ENCODE results near the gene PTBP3. TPM values are rescaled to one million over a fixed set of nuclear protein-coding genes. Genes with fewer than 3 reads are reported as not detected.

PTBP3 gene
- total RNA-seq, 2 donors from 2014 or later = 117 to 126 TPM

GRCh38 chr9:112188884-112189283 is 144.5 kb downstream of the PTBP3 start:
- intact Hi-C loops (cut with DNase I, micrococcal nuclease) = no loop called here
- peak; percentile 70 for ATAC-seq
- no peak for DNase-seq

GRCh38 chr9:112187404-112187803 is 146.0 kb downstream of the PTBP3 start:
- ATAC-seq (no peak), DNase-seq (no peak)
- intact Hi-C loops (cut with DNase I, micrococcal nuclease) = no loop called here

GRCh38 chr9:112186695-112187094 is 146.7 kb downstream of the PTBP3 start:
- intact Hi-C loops (cut with DNase I, micrococcal nuclease) = no loop called here
- ATAC-seq (no peak), DNase-seq (no peak)

GRCh38 chr9:112184946-112185345 is 148.5 kb downstream of the PTBP3 start:
- DNase-seq (no peak), ATAC-seq (no peak)
- intact Hi-C loops (cut with DNase I, micrococcal nuclease) = no loop called here

GRCh38 chr9:112184221-112184620 is 149.2 kb downstream of the PTBP3 start:
- intact Hi-C loops (cut with DNase I, micrococcal nuclease) = no loop called here
- DNase-seq (no peak), ATAC-seq (no peak)

- intact Hi-C loops (cut with DNase I, micrococcal nuclease) = no loop called here
- DNase-seq (no peak), ATAC-seq (peak; percentile 22)
These were observed 153.0 kb downstream of the PTBP3 start for GRCh38 chr9:112180387-112180881.

GRCh38 chr9:112179816-112180215 is 153.6 kb downstream of the PTBP3 start:
- DNase-seq = no peak
- ATAC-seq = no peak
- intact Hi-C loops (cut with DNase I, micrococcal nuclease) = no loop called here

GRCh38 chr9:112176524-112176923 is 156.9 kb downstream of the PTBP3 start:
- ATAC-seq (peak; percentile 46), DNase-seq (peak in 1 of 2 donors; percentile 43)
- intact Hi-C loops (cut with DNase I, micrococcal nuclease) = no loop called here

GRCh38 chr9:112175796-112176315 is 157.6 kb downstream of the PTBP3 start:
- intact Hi-C loops (cut with DNase I, micrococcal nuclease) = no loop called here
- ATAC-seq = peak; percentile 9
- no peak for DNase-seq

- intact Hi-C loops (cut with DNase I, micrococcal nuclease) = no loop called here
- ATAC-seq (peak; percentile 45), DNase-seq (peak in 1 of 2 donors; percentile 65)
These were observed 158.2 kb downstream of the PTBP3 start, which contains the start of gene SUSD1 for GRCh38 chr9:112174965-112175795. TSS of gene SUSD1 (minus strand) at chr9:112175297. CDS start at chr9:112175235, 62 bp downstream.

GRCh38 chr9:112174222-112174964 is 159.0 kb downstream of the PTBP3 start:
- intact Hi-C loops (cut with DNase I, micrococcal nuclease) = no loop called here
- ATAC-seq (peak; percentile 72), DNase-seq (peak; percentile 77 to 89)

GRCh38 chr9:112173489-112174221 is 159.8 kb downstream of the PTBP3 start:
- ATAC-seq = peak; percentile 36
- DNase-seq = peak; percentile 38 to 70
- intact Hi-C loops (cut with DNase I, micrococcal nuclease) = no loop called here

- ATAC-seq (no peak), DNase-seq (no peak)
- intact Hi-C loops (cut with DNase I, micrococcal nuclease) = no loop called here
These were observed 162.5 kb downstream of the PTBP3 start for GRCh38 chr9:112170968-112171367.

GRCh38 chr9:112170235-112170634 is 163.2 kb downstream of the PTBP3 start:
- ATAC-seq (peak; percentile 73), DNase-seq (peak; percentile 72 to 89)
- intact Hi-C loops (cut with DNase I, micrococcal nuclease) = no loop called here

- intact Hi-C loops (cut with DNase I, micrococcal nuclease) = no loop called here
- peak; percentile 67 for ATAC-seq
- DNase-seq = peak; percentile 66 to 82
These were observed 164.1 kb downstream of the PTBP3 start for GRCh38 chr9:112169368-112169767.

- DNase-seq (peak; percentile 39 to 68), ATAC-seq (peak; percentile 53)
- intact Hi-C loops (cut with DNase I, micrococcal nuclease) = no loop called here
These were observed 165.2 kb downstream of the PTBP3 start for GRCh38 chr9:112168197-112168596.
